Mucosa of rectum (tissue), 2 donors: ENCODE data around the gene RBM43.

Experiments used
- H3K27ac ChIP-seq, 2 donors: one replicate each; pipeline ENCODE4 v1.7.0; 2013; ENCODE audit warnings: inconsistent platforms in 2 of 2, low read depth in 2 of 2, low read length in 2 of 2
- H3K27me3 ChIP-seq, 2 donors: one replicate each; pipeline ENCODE4 v1.7.0; 2013; ENCODE audit warnings: low read length in 2 of 2; ENCODE audit not compliant: control insufficient read depth in 2 of 2, insufficient read depth in 2 of 2
- H3K36me3 ChIP-seq, 2 donors: one replicate each; pipeline ENCODE4 v1.7.0; 2013; ENCODE audit warnings: low read length in 2 of 2; ENCODE audit not compliant: control insufficient read depth in 2 of 2, insufficient read depth in 2 of 2
- H3K4me1 ChIP-seq, 2 donors: one replicate each; pipeline ENCODE4 v1.7.0; 2013; ENCODE audit warnings: low read length in 2 of 2, mild to moderate bottlenecking in 1 of 2; ENCODE audit not compliant: control insufficient read depth in 2 of 2, insufficient read depth in 2 of 2
- H3K4me3 ChIP-seq, 2 donors: one replicate each; pipeline ENCODE4 v1.7.0; 2013; ENCODE audit warnings: low read length in 2 of 2
- H3K9ac ChIP-seq, 2 donors: one replicate each; pipeline ENCODE4 v1.7.0; 2013; ENCODE audit warnings: low read length in 2 of 2, low read depth in 1 of 2, mild to moderate bottlenecking in 1 of 2
- H3K9me3 ChIP-seq, 2 donors: one replicate each; pipeline ENCODE4 v1.7.0; 2013; ENCODE audit warnings: low read length in 2 of 2; ENCODE audit not compliant: control insufficient read depth in 2 of 2
- donor health status: healthy.
- donor health status: Normal muscosa, but diverticular disease.

The RBM43 gene

GRCh38 chr2:151292141-151292540 lies 30.5 kb upstream of the RBM43 start:
- no peaks in the 10 kb centered on the region for H3K9me3 ChIP-seq
- H3K4me3 ChIP-seq = no peak overlapping the region
- H3K27me3 ChIP-seq = no peaks in the 10 kb centered on the region
- peaks cover 0 to 6% of the 10 kb centered on the region in 2 donors for H3K4me1 ChIP-seq
- no peaks in the 10 kb centered on the region for H3K36me3 ChIP-seq
- H3K27ac ChIP-seq = no peak overlapping the region
- no peak overlapping the region for H3K9ac ChIP-seq

- Histone ChIP-seq H3K4me3 (no peak overlapping the region), H3K9me3 (no peaks in the 10 kb centered on the region), H3K4me1 (peaks cover 0 to 6% of the 10 kb centered on the region in 2 donors), H3K9ac (no peak overlapping the region), H3K27ac (no peak overlapping the region), H3K36me3 (no peaks in the 10 kb centered on the region), H3K27me3 (no peaks in the 10 kb centered on the region)
These were observed 29.6 kb upstream of the RBM43 start for GRCh38 chr2:151291224-151291623.

GRCh38 chr2:151289972-151290866 lies 28.6 kb upstream of the RBM43 start:
- Histone ChIP-seq H3K36me3 (no peaks in the 10 kb centered on the region), H3K4me1 (peaks cover 0 to 6% of the 10 kb centered on the region in 2 donors), H3K27me3 (no peaks in the 10 kb centered on the region), H3K9me3 (no peaks in the 10 kb centered on the region), H3K4me3 (peak overlapping the region; percentile 86 to 87), H3K27ac (peak overlapping the region; percentile 95 to 98), H3K9ac (peak overlapping the region; percentile 93 to 98)

GRCh38 chr2:151287513-151288250 lies 26.0 kb upstream of the RBM43 start:
- Histone ChIP-seq H3K27ac (no peak overlapping the region), H3K27me3 (no peaks in the 10 kb centered on the region), H3K9me3 (no peaks in the 10 kb centered on the region), H3K36me3 (no peaks in the 10 kb centered on the region), H3K4me3 (peak overlapping the region in 1 of 2 donors; percentile 37), H3K4me1 (peaks cover 0 to 6% of the 10 kb centered on the region in 2 donors), H3K9ac (no peak overlapping the region)

GRCh38 chr2:151282401-151282800 lies 20.7 kb upstream of the RBM43 start:
- H3K9me3 ChIP-seq = no peaks in the 10 kb centered on the region
- H3K4me3 ChIP-seq = no peak overlapping the region
- no peak overlapping the region for H3K9ac ChIP-seq
- peaks cover 23% of the 10 kb centered on the region in 2 donors for H3K36me3 ChIP-seq
- no peak overlapping the region for H3K27ac ChIP-seq
- H3K27me3 ChIP-seq = no peaks in the 10 kb centered on the region
- peaks cover 0 to 1% of the 10 kb centered on the region in 2 donors for H3K4me1 ChIP-seq

- Histone ChIP-seq H3K27ac (no peak overlapping the region), H3K4me3 (no peak overlapping the region), H3K9me3 (no peaks in the 10 kb centered on the region), H3K9ac (no peak overlapping the region), H3K4me1 (no peaks in the 10 kb centered on the region), H3K27me3 (no peaks in the 10 kb centered on the region), H3K36me3 (peaks cover 26 to 38% of the 10 kb centered on the region in 2 donors)
These were observed 18.6 kb upstream of the RBM43 start for GRCh38 chr2:151280271-151280670.

- no peak overlapping the region for H3K27ac ChIP-seq
- H3K36me3 ChIP-seq = peaks cover 26 to 41% of the 10 kb centered on the region in 2 donors
- no peak overlapping the region for H3K4me3 ChIP-seq
- no peak overlapping the region for H3K9ac ChIP-seq
- H3K27me3 ChIP-seq = no peaks in the 10 kb centered on the region
- H3K9me3 ChIP-seq = no peaks in the 10 kb centered on the region
- no peaks in the 10 kb centered on the region for H3K4me1 ChIP-seq
These were observed 16.8 kb upstream of the RBM43 start for GRCh38 chr2:151278487-151278886.

- H3K9me3 ChIP-seq = no peaks in the 10 kb centered on the region
- no peak overlapping the region for H3K9ac ChIP-seq
- no peak overlapping the region for H3K4me3 ChIP-seq
- H3K36me3 ChIP-seq = peaks cover 30 to 39% of the 10 kb centered on the region in 2 donors
- no peaks in the 10 kb centered on the region for H3K27me3 ChIP-seq
- H3K27ac ChIP-seq = no peak overlapping the region
- no peaks in the 10 kb centered on the region for H3K4me1 ChIP-seq
These were observed 15.4 kb upstream of the RBM43 start for GRCh38 chr2:151277067-151277466.

- Histone ChIP-seq H3K36me3 (peaks cover 35 to 44% of the 10 kb centered on the region in 2 donors), H3K4me1 (no peaks in the 10 kb centered on the region), H3K4me3 (no peak overlapping the region), H3K9me3 (no peaks in the 10 kb centered on the region), H3K9ac (no peak overlapping the region), H3K27me3 (no peaks in the 10 kb centered on the region), H3K27ac (no peak overlapping the region)
These were observed 13.6 kb upstream of the RBM43 start for GRCh38 chr2:151275291-151275690.

- H3K4me3 ChIP-seq = no peak overlapping the region
- peaks cover 25 to 31% of the 10 kb centered on the region in 2 donors for H3K36me3 ChIP-seq
- H3K27ac ChIP-seq = no peak overlapping the region
- H3K9ac ChIP-seq = no peak overlapping the region
- H3K9me3 ChIP-seq = no peaks in the 10 kb centered on the region
- H3K27me3 ChIP-seq = no peaks in the 10 kb centered on the region
- H3K4me1 ChIP-seq = no peaks in the 10 kb centered on the region
These were observed 10.2 kb upstream of the RBM43 start for GRCh38 chr2:151271824-151272223.
